ENCODE measurements around the gene MAFB.

MAFB gene

GRCh38 chr20:40692240-40693011, 3.4 kb upstream of the MAFB start:
- TF ChIP-seq CTCF (IDR thresholded peaks at IDR 0.05) = no peak
- no peak overlapping the region for H3K4me3 ChIP-seq (ENCODE audit: low read depth in 1 of 2, low read length in 1 of 2)
- H3K27me3 ChIP-seq = peaks cover 100% of the 10 kb centered on the region
- H3K9me3 ChIP-seq = no peaks in the 10 kb centered on the region
- peaks cover 13 to 24% of the 10 kb centered on the region in 2 experiments for H3K4me1 ChIP-seq (ENCODE audit: control insufficient read depth in 1 of 2, insufficient read depth in 1 of 2, low read depth in 1 of 2, low read length in 1 of 2)
- no peaks in the 10 kb centered on the region for H3K36me3 ChIP-seq
- no peak overlapping the region for H3K27ac ChIP-seq

- Histone ChIP-seq H3K27ac (no peak overlapping the region), H3K4me3 (ENCODE audit: low read depth in 1 of 2, low read length in 1 of 2) (no peak overlapping the region), H3K27me3 (peaks cover 100% of the 10 kb centered on the region), H3K4me1 (ENCODE audit: control insufficient read depth in 1 of 2, insufficient read depth in 1 of 2, low read depth in 1 of 2, low read length in 1 of 2) (peaks cover 13 to 24% of the 10 kb centered on the region in 2 experiments), H3K9me3 (no peaks in the 10 kb centered on the region), H3K36me3 (no peaks in the 10 kb centered on the region)
- TF ChIP-seq CTCF (IDR thresholded peaks at IDR 0.05) = no peak
Measured at GRCh38 chr20:40691566-40692239, 2.7 kb upstream of the MAFB start.

- Histone ChIP-seq H3K27ac (no peak overlapping the region), H3K9me3 (no peaks in the 10 kb centered on the region), H3K36me3 (no peaks in the 10 kb centered on the region), H3K4me3 (ENCODE audit: low read depth in 1 of 2, low read length in 1 of 2) (no peak overlapping the region), H3K27me3 (peaks cover 100% of the 10 kb centered on the region), H3K4me1 (ENCODE audit: control insufficient read depth in 1 of 2, insufficient read depth in 1 of 2, low read depth in 1 of 2, low read length in 1 of 2) (peaks cover 13 to 24% of the 10 kb centered on the region in 2 experiments)
- TF ChIP-seq CTCF (IDR thresholded peaks at IDR 0.05) = no peak
Measured at GRCh38 chr20:40690836-40691565, 2.0 kb upstream of the MAFB start.

GRCh38 chr20:40689943-40690835, 1.2 kb upstream of the MAFB start:
- H3K4me1 ChIP-seq (ENCODE audit: control insufficient read depth in 1 of 2, insufficient read depth in 1 of 2, low read depth in 1 of 2, low read length in 1 of 2) = peaks cover 13 to 24% of the 10 kb centered on the region in 2 experiments
- H3K4me3 ChIP-seq (ENCODE audit: low read depth in 1 of 2, low read length in 1 of 2) = peak overlapping the region; percentile 54 to 64
- peaks cover 100% of the 10 kb centered on the region for H3K27me3 ChIP-seq

More at GRCh38 chr20:40689943-40690835, 1.2 kb upstream of the MAFB start:
- TF ChIP-seq CTCF (IDR thresholded peaks at IDR 0.05) = peak; percentile 86
- peak overlapping the region; percentile 56 for H3K27ac ChIP-seq
- no peaks in the 10 kb centered on the region for H3K36me3 ChIP-seq
- H3K9me3 ChIP-seq = no peaks in the 10 kb centered on the region

All from neutrophil (primary cell).